ENCODE data around the gene FRMPD4.

Gene FRMPD4

DNA sequence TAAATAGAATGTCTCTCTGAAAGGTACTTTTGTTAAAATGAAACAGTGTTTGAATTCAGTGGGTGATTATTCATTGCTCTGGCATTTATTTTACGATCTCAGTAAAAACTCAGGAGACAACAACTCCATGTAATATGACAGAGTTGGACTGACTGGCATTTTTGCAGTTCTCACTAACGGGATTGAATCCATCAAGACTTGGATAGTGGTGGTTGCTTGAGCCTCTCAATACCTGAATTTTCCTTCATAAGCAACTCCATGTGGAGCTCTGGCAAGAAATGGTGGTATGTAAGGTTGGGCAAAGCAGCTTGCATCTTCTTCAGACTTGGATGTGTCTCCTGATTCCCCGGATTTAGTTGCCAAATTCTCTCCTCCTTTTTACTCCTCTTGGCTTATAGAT lies 72.7 kb downstream of the FRMPD4 start:
- DNase-seq (ENCODE audit: low spot score), result no peak

DNA sequence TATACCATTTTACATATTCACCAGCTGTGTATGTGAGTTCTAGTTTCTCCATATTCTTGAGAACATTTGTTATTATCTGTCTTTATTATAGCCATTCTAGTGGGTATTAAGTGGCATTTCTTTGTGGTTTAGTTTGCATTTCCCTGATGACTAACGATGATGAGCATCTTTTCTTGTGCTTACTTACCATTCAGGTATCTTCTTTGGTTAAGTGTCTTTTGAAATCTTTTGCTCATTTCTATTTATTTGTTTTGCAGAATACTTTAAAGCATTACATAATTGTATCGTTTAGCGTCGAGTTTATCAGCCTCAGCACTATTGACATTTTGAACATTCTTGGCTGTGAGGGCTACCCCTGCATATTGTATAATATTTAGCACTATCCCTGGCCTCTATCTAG lies 85.4 kb downstream of the FRMPD4 start:
- no peak for DNase-seq (ENCODE audit: low spot score)

DNA sequence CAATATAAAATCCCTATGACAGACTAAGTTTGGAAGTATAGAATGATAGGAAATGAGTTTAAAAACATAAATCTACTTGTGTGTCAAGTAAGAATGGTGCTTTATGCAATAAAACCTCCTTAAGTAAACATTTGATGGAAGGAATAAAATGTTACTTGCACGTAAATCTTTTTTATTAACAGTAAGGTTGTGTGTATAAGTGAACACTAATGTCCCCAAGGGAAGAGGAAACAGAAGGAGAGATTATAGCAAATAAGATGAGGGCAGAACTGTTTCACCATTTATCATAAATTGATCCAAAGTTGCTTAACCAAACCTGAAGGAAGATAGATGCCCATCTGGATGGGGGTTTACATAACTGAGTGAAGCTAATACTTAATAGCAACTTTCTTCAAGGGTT lies 86.8 kb downstream of the FRMPD4 start:
- DNase-seq (ENCODE audit: low spot score), result no peak

DNA sequence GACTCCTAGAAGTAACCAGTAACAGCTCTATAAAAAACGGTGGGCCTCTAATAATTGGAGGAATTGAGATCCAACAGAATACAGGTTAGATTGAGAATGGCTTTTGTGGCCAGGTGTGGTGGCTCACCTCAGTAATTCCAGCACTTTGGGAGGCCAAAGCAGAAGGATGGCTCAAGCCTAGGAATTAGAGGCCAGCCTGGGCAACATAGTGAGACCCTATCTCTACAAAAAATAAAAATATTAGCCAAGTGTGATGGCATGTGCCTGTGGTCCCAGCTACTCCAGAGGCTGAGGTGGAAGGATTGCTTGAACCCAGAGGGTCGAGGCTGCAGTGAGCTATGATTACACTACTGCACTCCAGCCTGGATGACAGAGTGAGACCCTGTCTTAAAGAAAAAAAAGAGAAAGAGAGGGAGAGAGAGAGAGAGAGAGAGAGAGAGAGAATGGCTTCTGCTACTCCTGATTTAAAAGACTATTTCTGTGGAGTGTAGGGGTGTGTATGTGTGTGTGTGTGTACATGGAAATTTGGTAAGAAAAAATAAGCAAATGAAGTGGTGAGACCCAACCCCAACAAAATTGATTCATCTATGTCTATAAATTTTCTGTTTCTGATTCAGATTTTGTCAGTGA lies 89.3 kb downstream of the FRMPD4 start:
- DNase-seq (ENCODE audit: low spot score), result no peak

DNA sequence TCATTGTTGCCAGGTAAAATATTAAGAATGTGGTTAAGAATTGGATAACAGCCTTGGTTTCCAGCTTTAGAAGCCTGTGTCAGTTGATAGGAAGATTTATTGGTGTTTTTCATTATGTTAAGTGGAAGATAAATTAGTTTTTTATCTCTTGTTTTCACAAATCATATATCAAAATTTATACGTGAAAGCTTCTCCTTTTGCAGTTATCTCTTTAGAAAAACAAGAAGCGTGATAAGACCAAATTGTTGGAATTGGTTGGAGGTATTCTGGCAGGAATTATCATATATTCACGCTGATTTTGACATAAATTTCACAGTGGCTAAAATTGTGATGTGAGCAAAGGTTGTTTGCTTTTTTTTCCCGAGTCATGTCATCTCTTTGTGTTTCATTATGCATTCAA lies 90.6 kb downstream of the FRMPD4 start:
- DNase-seq (ENCODE audit: low spot score), result no peak

DNA sequence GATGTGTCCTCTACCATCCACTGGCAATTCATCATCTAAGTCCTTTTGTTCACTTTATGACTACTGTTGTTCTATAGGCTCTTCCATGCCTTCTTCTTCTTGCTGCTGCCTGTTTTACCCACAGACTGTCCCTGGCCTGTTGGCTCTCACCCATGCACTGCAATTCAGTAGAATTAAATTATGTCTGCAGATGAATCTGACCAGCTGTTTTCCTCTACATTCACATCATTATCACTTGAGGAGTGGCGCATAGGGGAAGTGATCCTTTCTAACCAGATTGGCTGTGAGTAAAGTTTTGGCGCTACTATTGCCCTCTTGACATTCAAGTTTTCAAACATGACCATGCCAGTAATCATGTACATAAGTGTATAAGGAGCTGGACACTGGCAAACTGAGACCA lies 91.7 kb downstream of the FRMPD4 start:
- no peak for DNase-seq (ENCODE audit: low spot score)

DNA sequence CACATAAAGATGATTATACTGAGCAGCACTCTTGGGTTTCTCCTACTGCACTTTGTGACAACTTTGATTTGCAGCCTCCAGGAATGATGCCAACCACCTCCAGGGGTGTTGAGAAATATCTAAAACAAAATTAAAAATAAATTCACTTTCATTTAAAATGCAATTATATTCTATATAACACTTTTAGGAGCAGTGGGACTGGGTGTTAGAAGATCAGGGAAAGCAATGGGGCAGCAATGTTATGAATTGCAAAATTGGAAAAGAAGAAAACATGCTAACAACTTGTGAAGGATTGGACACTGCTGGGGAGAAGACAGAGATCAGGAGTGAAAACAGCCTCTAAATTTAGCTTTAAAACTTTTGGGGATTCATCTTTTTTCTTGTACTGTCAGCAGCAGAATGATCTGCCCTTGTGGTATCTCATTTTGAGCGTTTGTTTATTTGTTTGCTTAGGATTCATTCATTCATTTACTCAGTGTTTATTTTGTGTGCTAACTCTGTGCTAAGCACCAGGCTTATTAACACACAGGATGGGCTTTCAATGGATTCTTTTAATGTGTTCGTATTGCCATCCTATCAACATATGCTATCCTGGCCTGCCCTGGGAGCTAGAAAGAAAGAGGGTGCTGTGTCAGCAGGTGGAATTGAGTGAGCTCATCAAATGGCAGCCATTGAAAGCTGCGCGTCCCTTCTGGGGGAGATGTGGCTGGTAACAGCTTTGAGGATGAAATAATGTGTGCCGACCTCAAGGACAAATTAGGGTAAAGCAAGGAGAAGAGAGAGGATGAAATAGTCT lies 96.5 kb downstream of the FRMPD4 start:
- DNase-seq (ENCODE audit: low spot score), result no peak

DNA sequence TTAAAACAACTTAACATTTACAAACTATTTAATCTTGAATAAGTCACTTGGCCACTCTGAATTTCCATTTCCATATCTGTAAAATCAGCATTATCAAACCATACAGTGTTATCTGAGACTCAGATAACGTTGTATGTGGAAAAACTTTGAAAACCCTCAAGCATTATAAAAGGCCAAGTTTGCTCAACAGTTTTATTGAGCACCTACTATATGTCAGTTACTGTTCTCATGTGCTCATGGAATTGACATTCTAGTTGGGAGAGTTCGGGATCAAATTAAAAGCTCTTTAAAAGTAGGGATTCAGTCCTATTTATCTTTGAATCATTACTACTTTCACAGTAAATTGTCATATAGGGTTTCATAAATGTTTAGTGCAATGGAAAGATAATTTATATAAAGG lies 97.9 kb downstream of the FRMPD4 start:
- no peak for DNase-seq (ENCODE audit: low spot score)

DNA sequence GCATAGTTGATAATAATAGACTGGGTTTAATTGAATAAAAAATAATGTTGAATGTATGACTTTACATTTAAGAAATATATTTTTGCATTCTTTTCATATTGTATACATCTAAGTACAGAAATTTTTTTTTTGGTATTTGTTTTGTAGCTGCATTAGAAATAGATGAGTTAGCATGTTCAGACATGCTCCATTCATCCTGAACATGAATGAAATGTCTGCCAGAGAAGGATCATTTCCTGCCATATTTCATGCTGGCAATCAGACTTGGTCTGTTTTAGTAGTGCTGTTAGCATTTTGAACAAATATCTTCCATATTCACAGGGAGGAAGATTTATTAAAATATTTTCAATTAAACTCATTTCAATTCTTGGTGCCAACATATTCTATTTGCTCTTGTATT lies 98.9 kb downstream of the FRMPD4 start:
- no peak for DNase-seq (ENCODE audit: low spot score)

DNA sequence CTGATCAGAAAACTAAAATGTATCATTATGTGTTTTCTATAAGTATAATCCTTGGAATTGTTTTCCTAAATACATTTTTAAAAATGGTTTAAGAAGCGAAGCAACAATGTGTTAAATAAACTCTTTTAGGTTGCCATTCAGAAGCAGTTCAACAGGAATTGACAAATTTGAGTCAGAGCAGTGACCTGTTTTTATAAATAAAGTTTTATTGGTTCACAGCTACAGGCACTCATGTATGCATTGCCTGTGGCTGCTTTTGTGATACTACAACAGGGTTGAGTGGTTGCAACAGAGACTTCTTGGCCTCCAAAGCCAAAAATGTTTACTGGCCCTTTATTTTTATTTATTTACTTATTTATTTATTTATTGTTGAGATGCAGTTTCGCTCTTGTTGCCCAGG lies 99.5 kb downstream of the FRMPD4 start:
- DNase-seq (ENCODE audit: low spot score), result no peak

DNA sequence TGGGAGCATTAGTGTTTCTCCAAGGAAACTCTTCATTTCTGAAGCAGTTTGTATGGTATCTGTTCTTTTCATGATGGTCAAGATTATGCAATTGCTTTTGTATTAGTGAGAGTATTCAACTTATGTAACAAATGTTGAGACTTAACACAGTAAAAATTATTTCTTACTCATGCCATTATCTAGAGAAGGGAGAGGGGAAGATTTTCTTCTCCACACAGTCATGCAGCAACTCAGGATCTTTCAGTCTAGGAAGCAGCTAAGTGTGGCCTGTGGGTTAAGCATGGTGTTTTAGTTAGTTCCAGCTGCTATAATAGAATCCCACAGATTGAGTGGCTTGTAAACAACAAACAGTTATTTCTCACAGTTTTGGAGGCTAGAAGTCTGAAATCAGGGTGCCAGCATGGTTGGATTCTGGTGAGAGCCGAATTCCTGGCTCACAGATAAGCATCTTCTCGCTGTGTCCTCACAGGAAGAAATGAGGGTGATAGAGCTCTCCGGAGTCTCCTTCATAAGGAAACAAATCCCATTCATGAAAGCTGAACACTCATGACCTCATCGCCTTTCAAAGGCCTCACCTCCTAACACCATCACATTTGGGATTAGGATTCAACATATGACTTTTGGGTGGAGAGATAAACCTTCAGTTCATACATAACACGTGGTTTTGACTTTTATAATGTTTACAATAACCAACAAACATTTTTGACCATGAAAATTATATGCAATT lies 101.2 kb downstream of the FRMPD4 start:
- no peak for DNase-seq (ENCODE audit: low spot score)

DNA sequence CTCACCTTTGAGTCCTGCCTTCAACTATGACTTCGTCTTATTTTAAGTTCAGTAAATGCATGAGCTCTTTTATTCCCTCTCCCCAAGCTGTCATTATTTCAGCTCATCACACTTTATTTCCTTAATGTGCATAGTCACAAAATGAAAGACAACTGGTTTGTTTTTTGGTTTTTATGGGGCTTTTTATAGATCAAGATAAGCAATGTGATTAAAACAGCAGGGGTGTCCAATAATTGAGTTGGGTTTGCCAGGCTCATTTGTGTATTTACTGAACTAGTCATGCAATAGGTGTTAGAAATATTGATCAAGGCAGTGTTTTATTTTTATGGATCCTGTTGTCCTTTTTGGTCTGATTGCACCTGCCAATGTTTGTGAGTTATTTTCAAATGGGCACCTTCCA lies 102.2 kb downstream of the FRMPD4 start:
- DNase-seq (ENCODE audit: low spot score), result no peak

DNA sequence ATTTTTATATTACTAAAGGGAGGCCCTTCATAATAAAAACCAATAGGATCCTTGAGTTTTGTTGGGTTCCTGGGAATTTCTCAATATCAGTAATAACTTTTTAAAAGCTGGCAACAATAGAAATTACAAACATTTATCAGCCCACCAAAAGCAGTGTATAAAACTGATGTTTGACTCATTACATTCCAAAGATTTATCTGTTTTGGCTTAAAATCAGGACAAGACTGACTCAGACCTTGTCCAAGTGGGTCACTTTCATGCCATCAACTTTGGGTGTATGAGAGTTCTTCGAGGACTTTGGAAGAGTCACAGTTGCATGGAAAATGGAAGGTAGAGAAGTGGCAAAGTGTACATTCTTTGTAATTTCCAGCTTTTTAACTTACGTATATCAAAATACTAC lies 102.8 kb downstream of the FRMPD4 start:
- no peak for DNase-seq (ENCODE audit: low spot score)

DNA sequence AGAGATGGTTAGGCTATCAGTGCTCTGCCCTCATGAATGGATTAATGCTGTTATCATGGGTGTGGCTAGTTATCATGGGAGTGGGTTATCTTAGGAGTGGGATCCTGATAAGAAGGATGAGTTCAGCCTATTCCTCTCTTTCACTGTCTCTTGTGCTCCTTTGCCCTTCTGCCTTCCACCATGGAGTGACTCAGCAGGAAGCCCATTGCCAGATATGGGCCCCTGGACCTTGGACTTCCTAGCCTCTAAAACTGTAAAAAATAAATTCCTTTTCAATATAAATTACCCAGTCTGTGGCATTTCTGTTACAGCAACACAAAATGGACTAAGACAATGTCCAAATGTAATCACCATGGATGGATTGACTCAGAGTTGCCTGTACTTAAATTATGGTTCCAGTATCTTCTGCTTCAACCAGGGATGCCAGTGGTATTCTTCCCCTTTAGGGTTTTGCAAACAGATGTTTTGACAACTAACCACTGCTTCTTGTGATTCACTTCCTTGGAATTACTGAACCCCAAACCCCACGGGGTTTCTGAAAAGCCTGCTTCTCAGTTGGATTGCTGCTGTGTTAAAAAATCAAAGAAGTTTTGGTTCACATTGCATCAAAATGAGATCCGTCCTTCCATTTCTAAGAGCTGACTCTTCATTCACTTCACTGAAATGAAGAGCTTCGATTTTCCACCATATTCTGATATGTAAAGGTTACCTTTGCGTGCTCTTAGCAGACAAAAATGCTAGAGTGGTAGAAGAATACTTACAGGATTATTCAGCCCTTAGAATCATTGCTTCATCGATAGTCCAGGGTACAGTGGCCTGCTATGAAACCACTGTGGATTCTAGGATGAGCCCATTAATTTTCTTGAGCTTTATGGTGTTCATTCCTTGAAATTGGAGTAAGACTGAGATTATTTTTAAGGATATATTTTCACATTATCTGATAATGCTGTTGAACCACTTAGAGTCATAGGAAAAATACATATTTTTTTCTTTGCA lies 107.7 kb downstream of the FRMPD4 start:
- DNase-seq (ENCODE audit: low spot score), result no peak

DNA sequence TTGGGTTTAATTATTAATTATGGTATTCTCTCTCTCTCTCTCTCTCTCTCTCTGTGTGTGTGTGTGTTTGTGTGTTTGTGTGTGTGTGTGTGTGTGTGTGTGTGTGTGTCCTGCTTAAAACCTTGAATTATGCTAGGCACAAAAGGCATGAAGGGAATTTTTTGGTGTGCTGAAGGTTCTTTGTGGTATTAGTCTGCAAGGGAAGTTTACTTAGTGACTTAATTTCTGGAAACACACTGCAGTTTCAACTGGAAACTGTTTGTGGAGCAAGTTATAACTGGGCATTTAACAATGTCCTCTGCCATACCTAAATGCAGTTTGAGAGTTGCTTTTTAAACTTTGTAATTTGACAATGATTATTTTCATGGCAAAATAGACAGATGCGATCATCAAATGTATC lies 111.7 kb downstream of the FRMPD4 start:
- DNase-seq (ENCODE audit: low spot score), result no peak

DNA sequence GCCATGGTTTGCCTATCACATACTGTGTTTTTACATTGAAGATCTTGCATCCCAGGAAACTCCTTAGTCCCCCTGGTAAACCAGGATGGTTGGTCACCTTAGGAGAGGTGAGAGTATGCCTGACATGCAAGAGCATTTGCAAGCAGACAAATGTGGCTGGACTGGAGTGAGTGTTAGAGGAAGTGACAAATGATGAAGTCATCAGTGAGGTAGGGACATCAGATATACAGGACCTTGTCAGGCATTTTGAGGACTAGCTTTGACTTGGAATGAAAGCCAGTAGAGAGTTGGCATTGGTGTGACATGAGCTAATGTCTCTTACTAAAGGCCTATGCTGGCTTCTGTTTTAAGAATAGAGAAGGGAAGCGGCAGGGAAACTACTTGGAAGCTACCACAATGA lies 124.9 kb downstream of the FRMPD4 start:
- DNase-seq (ENCODE audit: low spot score), result no peak

DNA sequence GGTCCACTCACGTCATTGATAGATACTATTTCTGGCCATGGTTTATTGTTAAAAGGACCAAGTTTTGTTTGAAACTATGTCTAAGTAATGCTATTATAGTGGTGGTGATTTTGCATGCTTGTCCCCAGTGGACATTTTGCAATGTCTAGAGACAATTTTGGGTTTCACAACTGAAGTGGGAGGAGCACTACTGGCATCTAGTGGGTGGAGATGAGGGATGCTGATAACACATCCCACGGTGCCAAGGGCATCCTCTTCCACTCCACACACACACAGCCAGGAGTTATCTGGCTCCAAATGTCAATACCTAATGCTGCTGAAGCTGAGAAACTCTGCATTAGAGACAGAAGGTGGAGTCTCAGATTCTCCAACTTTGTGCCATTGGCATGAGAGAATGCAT lies 131.2 kb downstream of the FRMPD4 start:
- no peak for DNase-seq (ENCODE audit: low spot score)

DNA sequence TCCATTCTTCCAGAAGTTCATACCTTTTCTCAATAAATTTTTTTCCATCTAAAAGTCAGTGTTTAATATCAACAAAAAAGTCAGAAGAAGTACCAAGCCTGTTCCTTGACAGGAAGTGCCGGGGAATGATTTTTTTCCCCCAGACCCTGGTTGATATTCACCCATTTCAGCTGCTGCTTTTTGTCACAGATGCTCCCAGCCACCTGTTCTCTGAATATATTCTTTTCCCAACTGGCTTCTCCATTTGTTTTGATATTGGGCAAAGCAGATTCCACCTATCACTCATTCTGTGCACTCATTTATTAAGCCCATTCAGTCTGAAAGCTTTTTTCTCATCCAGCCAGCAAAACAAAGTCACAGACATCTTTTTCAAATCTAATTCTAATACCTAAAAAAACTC lies 139.9 kb downstream of the FRMPD4 start:
- no peak for DNase-seq (ENCODE audit: low spot score)

DNA sequence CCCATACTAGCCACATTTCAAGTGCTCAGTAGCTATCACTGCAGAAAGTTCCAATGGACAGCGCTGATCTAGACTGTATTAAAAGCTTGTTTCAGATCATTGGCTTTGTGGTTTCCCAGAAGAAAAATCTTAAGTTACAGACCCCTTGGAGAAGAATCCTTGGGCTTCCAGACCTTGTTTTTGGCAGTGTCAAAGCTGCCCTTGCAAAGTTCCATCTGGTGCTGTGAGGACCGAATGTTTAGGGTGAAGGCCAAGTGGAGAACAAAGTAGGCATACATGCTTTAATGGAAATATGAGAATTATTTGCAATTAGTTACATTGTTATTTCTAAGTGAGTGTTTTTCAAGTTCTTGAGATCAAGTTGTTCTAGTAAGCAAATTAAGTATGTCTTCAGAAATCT lies 144.7 kb downstream of the FRMPD4 start:
- DNase-seq (ENCODE audit: low spot score), result no peak

DNA sequence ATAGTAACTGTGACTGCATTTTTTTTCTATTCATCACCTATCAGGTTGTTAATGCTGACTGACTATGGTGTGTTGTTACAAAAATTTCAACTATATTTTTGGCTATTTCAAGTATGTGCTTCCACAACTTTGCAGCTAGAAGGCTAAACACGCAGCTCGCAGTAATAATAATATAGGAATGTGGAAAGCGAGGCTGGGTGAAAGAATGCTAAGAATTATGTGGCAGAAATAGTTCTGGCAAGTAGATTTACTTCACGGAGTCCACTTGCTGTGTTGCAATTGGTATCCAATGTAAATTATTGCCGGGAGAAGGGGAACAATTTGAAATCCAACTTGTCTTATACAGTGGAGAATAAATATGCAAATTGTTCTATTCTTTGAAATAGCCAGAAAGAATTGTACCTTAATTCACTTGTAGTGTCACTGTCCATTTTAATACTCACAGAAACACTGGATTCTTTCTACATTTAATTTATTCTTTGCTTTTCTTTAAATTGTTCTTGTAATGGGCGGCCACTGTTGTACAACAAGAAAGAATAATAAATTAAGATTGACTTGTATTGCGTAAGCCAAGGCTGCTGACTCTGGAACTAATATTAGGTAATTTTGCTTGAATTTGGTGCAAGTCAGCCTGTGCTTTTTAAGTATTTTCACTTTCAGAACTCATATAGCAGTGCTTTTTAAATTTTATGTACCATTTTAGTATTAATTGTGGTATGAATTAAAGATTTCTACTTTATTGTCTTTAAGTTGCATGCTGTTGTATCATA lies 154.9 kb downstream of the FRMPD4 start:
- DNase-seq (ENCODE audit: low spot score), result no peak

DNA sequence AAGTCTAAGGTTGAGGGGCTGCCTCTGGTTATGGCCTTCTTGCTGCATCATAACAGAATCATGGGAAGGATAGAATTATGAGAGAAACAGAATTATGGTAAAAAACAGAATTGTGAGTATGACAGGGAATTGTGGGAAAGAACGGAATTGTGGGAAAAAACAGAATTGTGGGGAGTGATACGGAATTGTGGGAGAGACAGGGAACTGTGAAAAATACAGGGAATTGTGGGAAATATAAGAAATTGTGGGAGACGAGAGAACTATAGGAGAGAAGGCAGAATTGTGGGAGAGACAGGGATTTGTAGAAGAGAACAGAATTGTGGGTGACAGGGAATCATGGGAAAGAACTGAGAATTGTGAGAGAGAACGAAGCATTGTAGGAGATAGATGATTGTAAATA lies 159.1 kb downstream of the FRMPD4 start:
- no peak for DNase-seq (ENCODE audit: low spot score)

Measured in Ammon's horn (tissue), 1 donor.